SK-N-SH treated with all-trans-retinoic acid at 6 μM for 48 hours (cell line): ENCODE measurements around the gene AMPH.
"Not testable (repeated sequence)": the region's sequence is repeated elsewhere in the genome, so short reads cannot be mapped to it uniquely, and the experiment has no call there.

Source experiments
- ATAC-seq: fragments of 200-7000 bp; cut with Tn5 transposase; 3 replicates; pipeline ENCODE4 v1.9.1; 2020; ENCODE audit warnings: mild to moderate bottlenecking, moderate library complexity
- ARNTL ChIP-seq: fragments of 450-650 bp; formaldehyde crosslinking; IDR thresholded peaks from 2 replicates; pipeline ENCODE4 v1.5.0; 2020; ENCODE audit warnings: low read depth, mild to moderate bottlenecking, moderate library complexity, borderline replicate concordance
- BACH2 ChIP-seq: fragments of 250-450 bp; sonication (Bioruptor Pico); IDR thresholded peaks from 2 replicates; pipeline ENCODE4 v1.9.0; 2021; ENCODE audit warnings: mild to moderate bottlenecking, borderline replicate concordance
- CSDC2 ChIP-seq: fragments of 250-450 bp; sonication (Bioruptor Pico); IDR thresholded peaks from 2 replicates; pipeline ENCODE4 v1.5.0; 2020; ENCODE audit warnings: mild to moderate bottlenecking, moderate library complexity
- ESRRG ChIP-seq: fragments of 250-450 bp; sonication (Bioruptor Pico); IDR thresholded peaks from 2 replicates; pipeline ENCODE4 v1.6.1; 2021; ENCODE audit warnings: mild to moderate bottlenecking
- GLIS3 ChIP-seq: fragments of 250-450 bp; sonication (Bioruptor Pico); IDR thresholded peaks from 2 replicates; pipeline ENCODE4 v1.5.0; 2020; ENCODE audit warnings: mild to moderate bottlenecking, moderate library complexity
- ISL1 ChIP-seq: fragments of 250-450 bp; sonication (Bioruptor Pico); IDR thresholded peaks from 2 replicates; pipeline ENCODE4 v2.1.2; 2022; ENCODE audit warnings: mild to moderate bottlenecking, moderate library complexity
- PPARA ChIP-seq: fragments of 250-450 bp; sonication (Bioruptor Pico); IDR thresholded peaks from 2 replicates; pipeline ENCODE4 v1.5.0; 2020; ENCODE audit warnings: mild to moderate bottlenecking, borderline replicate concordance
- RARB ChIP-seq: fragments of 250-450 bp; sonication (Bioruptor Pico); IDR thresholded peaks from 2 replicates; pipeline ENCODE4 v1.8.0; 2021; ENCODE audit warnings: mild to moderate bottlenecking, moderate library complexity
- TCF4 ChIP-seq: fragments of 250-450 bp; sonication (Bioruptor Pico); IDR thresholded peaks from 2 replicates; pipeline ENCODE4 v1.8.0; 2021; ENCODE audit warnings: mild to moderate bottlenecking, moderate library complexity, borderline replicate concordance
- TOX ChIP-seq: fragments of 250-450 bp; sonication (Bioruptor Pico); IDR thresholded peaks from 2 replicates; pipeline ENCODE4 v1.8.0; 2021; ENCODE audit warnings: mild to moderate bottlenecking, moderate library complexity, borderline replicate concordance
- ZC3H10 ChIP-seq: fragments of 250-450 bp; sonication (Bioruptor Pico); IDR thresholded peaks from 2 replicates; pipeline ENCODE4 v1.5.1; 2021; ENCODE audit warnings: mild to moderate bottlenecking, moderate library complexity
- ZFP30 ChIP-seq: fragments of 450-650 bp; formaldehyde crosslinking; IDR thresholded peaks from 2 replicates; pipeline ENCODE4 v1.5.0; 2022; ENCODE audit warnings: mild to moderate bottlenecking, moderate library complexity
- ZNF565 ChIP-seq: fragments of 450-650 bp; formaldehyde crosslinking; conservative IDR thresholded peaks from 2 replicates; pipeline ENCODE4 v1.5.0; 2020; ENCODE audit warnings: low read depth, mild to moderate bottlenecking, moderate library complexity
- ZNF70 ChIP-seq: fragments of 450-650 bp; formaldehyde crosslinking; IDR thresholded peaks from 2 replicates; pipeline ENCODE4 v1.5.0; 2020; ENCODE audit warnings: mild to moderate bottlenecking, moderate library complexity
- ZNF8 ChIP-seq: fragments of 450-650 bp; formaldehyde crosslinking; IDR thresholded peaks from 2 replicates; pipeline ENCODE4 v1.5.0; 2020; ENCODE audit warnings: mild to moderate bottlenecking, moderate library complexity
- TF ChIP-seq, protein P1 (sequence below): fragments of 250-450 bp; sonication (Bioruptor Pico); IDR thresholded peaks from 2 replicates; pipeline ENCODE4 v1.8.0; 2021; ENCODE audit warnings: low read depth, mild to moderate bottlenecking, moderate library complexity, borderline replicate concordance
- TF ChIP-seq, protein P2 (sequence below): fragments of 250-450 bp; sonication (Bioruptor Pico); IDR thresholded peaks from 2 replicates; pipeline ENCODE4 v1.5.0; 2020; ENCODE audit warnings: mild to moderate bottlenecking, moderate library complexity
- TF ChIP-seq, protein P3 (sequence below): fragments of 250-450 bp; sonication (Bioruptor Pico); IDR thresholded peaks from 2 replicates; pipeline ENCODE4 v1.8.0; 2020; ENCODE audit warnings: mild to moderate bottlenecking, moderate library complexity, borderline replicate concordance
- TF ChIP-seq, protein P4 (sequence below): fragments of 250-450 bp; sonication (Bioruptor Pico); IDR thresholded peaks from 2 replicates; pipeline ENCODE4 v1.5.1; 2020; ENCODE audit warnings: low read depth, mild to moderate bottlenecking, moderate library complexity
- TF ChIP-seq, protein P5 (sequence below): fragments of 250-450 bp; sonication (Bioruptor Pico); IDR thresholded peaks from 2 replicates; pipeline ENCODE4 v1.5.1; 2021; ENCODE audit warnings: mild to moderate bottlenecking, moderate library complexity

AMPH gene

DNA sequence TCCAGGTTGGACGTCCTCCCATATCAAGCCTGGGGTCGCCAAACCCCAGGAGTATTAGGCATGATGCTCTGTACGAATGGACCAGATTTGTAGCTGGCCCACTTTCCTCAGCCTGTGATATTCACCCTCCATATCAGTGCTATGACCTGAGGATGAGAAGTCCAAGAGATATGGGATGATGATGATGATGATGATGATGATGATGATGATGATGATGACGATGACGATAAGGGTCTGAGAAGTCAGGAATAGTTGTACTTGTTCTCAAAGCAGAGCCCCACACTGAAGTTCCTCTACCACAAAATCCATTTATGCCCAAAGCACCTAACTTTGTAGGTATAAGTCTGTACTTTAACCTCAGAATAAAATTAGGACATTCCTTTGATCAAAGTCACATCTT lies 50.7 kb downstream of the AMPH start (continued):
- TF ChIP-seq RARB (no peak), TOX (CRISPR knock-in tag) (no peak)

DNA sequence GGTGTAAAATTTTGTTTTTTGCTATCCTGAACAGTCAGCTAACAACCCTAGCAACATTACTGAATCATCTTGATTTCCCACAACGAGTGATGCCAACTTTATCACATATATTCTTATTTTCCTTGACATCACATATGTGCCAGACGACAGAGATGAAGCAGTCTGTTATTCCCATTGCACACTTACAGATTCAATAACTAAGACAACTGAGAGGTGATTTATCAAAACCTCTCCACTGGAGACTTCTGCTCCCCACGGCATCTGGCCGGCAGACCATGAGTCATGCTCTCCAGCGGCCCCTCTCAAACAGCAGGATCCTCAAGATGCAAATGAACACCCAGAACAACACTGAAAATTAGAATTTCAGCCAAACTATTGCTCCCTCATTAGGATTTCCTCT lies 57.1 kb downstream of the AMPH start:
- ATAC-seq: no peak
- TF ChIP-seq, protein P1, sequence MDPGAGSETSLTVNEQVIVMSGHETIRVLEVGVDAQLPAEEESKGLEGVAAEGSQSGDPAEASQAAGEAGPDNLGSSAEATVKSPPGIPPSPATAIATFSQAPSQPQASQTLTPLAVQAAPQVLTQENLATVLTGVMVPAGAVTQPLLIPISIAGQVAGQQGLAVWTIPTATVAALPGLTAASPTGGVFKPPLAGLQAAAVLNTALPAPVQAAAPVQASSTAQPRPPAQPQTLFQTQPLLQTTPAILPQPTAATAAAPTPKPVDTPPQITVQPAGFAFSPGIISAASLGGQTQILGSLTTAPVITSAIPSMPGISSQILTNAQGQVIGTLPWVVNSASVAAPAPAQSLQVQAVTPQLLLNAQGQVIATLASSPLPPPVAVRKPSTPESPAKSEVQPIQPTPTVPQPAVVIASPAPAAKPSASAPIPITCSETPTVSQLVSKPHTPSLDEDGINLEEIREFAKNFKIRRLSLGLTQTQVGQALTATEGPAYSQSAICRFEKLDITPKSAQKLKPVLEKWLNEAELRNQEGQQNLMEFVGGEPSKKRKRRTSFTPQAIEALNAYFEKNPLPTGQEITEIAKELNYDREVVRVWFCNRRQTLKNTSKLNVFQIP: no peak
- TF ChIP-seq ARNTL (CRISPR knock-in tag): no peak
- no peak for TF ChIP-seq ZNF70 (CRISPR knock-in tag)
- TF ChIP-seq ZC3H10 (CRISPR knock-in tag): no peak
- no peak for TF ChIP-seq ESRRG (CRISPR knock-in tag)
- TF ChIP-seq, protein P2, sequence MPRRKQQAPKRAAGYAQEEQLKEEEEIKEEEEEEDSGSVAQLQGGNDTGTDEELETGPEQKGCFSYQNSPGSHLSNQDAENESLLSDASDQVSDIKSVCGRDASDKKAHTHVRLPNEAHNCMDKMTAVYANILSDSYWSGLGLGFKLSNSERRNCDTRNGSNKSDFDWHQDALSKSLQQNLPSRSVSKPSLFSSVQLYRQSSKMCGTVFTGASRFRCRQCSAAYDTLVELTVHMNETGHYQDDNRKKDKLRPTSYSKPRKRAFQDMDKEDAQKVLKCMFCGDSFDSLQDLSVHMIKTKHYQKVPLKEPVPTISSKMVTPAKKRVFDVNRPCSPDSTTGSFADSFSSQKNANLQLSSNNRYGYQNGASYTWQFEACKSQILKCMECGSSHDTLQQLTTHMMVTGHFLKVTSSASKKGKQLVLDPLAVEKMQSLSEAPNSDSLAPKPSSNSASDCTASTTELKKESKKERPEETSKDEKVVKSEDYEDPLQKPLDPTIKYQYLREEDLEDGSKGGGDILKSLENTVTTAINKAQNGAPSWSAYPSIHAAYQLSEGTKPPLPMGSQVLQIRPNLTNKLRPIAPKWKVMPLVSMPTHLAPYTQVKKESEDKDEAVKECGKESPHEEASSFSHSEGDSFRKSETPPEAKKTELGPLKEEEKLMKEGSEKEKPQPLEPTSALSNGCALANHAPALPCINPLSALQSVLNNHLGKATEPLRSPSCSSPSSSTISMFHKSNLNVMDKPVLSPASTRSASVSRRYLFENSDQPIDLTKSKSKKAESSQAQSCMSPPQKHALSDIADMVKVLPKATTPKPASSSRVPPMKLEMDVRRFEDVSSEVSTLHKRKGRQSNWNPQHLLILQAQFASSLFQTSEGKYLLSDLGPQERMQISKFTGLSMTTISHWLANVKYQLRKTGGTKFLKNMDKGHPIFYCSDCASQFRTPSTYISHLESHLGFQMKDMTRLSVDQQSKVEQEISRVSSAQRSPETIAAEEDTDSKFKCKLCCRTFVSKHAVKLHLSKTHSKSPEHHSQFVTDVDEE: no peak
- no peak for TF ChIP-seq ZNF8 (CRISPR knock-in tag)
- TF ChIP-seq ZNF565 (CRISPR knock-in tag): no peak
- no peak for TF ChIP-seq ISL1 (CRISPR knock-in tag)
- TF ChIP-seq GLIS3 (CRISPR knock-in tag): no peak
- TF ChIP-seq, protein P3, sequence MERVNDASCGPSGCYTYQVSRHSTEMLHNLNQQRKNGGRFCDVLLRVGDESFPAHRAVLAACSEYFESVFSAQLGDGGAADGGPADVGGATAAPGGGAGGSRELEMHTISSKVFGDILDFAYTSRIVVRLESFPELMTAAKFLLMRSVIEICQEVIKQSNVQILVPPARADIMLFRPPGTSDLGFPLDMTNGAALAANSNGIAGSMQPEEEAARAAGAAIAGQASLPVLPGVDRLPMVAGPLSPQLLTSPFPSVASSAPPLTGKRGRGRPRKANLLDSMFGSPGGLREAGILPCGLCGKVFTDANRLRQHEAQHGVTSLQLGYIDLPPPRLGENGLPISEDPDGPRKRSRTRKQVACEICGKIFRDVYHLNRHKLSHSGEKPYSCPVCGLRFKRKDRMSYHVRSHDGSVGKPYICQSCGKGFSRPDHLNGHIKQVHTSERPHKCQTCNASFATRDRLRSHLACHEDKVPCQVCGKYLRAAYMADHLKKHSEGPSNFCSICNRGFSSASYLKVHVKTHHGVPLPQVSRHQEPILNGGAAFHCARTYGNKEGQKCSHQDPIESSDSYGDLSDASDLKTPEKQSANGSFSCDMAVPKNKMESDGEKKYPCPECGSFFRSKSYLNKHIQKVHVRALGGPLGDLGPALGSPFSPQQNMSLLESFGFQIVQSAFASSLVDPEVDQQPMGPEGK (CRISPR knock-in tag): no peak
- no peak for TF ChIP-seq TOX (CRISPR knock-in tag)
- TF ChIP-seq ZFP30: no peak
- no peak for TF ChIP-seq TCF4 (CRISPR knock-in tag)
- no peak for TF ChIP-seq PPARA (CRISPR knock-in tag)
- TF ChIP-seq, protein P4, sequence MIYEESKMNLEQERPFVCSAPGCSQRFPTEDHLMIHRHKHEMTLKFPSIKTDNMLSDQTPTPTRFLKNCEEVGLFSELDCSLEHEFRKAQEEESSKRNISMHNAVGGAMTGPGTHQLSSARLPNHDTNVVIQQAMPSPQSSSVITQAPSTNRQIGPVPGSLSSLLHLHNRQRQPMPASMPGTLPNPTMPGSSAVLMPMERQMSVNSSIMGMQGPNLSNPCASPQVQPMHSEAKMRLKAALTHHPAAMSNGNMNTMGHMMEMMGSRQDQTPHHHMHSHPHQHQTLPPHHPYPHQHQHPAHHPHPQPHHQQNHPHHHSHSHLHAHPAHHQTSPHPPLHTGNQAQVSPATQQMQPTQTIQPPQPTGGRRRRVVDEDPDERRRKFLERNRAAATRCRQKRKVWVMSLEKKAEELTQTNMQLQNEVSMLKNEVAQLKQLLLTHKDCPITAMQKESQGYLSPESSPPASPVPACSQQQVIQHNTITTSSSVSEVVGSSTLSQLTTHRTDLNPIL (CRISPR knock-in tag): no peak

DNA sequence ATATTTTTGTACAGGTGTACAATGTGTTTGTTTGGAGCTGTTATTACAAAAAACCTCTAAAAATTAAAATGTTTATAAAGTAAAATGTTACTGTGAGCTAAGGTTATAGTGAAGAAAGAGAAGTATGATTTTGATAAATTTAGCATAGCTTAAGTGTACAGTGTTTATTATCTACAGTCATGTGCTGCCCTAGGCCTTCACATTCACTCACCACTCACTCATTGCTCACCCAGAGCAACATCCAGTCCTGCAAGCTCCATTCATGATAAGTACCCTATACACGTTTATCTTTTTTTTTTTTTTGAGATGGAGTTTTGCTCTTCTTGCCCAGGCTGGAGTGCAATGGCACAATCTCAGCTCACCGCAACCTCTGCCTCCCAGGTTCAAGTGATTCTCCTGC lies 59.6 kb downstream of the AMPH start:
- not testable (repeated sequence) for ATAC-seq

DNA sequence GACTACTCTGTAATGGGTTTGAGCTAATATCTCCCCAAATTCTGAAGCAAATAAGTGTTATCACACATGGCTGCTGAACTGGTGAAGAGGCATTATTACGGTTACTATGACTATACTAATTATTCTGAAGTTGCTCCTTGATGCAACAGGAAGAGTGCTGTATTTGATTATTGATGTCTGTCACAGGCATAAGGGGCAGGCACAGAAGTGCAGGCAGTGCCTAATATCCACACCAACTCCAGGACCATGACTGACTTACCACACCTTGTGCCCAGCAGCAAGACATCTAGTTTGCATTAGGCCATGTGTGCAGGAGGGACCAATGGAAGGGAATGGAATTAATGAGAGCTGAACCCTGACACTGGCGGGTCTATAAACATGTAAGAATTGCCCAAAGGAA lies 62.7 kb downstream of the AMPH start:
- no peak for TF ChIP-seq TCF4 (CRISPR knock-in tag)
- TF ChIP-seq, protein P3 (CRISPR knock-in tag): no peak
- no peak for TF ChIP-seq CSDC2
- TF ChIP-seq ZNF70 (CRISPR knock-in tag): no peak
- TF ChIP-seq, protein P2: no peak
- TF ChIP-seq, protein P5, sequence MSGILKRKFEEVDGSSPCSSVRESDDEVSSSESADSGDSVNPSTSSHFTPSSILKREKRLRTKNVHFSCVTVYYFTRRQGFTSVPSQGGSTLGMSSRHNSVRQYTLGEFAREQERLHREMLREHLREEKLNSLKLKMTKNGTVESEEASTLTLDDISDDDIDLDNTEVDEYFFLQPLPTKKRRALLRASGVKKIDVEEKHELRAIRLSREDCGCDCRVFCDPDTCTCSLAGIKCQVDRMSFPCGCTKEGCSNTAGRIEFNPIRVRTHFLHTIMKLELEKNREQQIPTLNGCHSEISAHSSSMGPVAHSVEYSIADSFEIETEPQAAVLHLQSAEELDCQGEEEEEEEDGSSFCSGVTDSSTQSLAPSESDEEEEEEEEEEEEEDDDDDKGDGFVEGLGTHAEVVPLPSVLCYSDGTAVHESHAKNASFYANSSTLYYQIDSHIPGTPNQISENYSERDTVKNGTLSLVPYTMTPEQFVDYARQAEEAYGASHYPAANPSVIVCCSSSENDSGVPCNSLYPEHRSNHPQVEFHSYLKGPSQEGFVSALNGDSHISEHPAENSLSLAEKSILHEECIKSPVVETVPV: no peak
- TF ChIP-seq, protein P1: no peak
- TF ChIP-seq BACH2 (CRISPR knock-in tag): no peak
- no peak for TF ChIP-seq ZC3H10 (CRISPR knock-in tag)
- no peak for TF ChIP-seq ISL1 (CRISPR knock-in tag)
- TF ChIP-seq TOX (CRISPR knock-in tag): no peak
- TF ChIP-seq, all 23 proteins: peak for 0
- ATAC-seq: no peak
